ENCODE results near the gene KCNJ6.

KCNJ6 gene

GRCh38 chr21:37904856-37905255 lies 11.4 kb downstream of the KCNJ6 start (continued):
- TF ChIP-seq PPARA (CRISPR knock-in tag; IDR thresholded peaks at IDR 0.05; ENCODE audit: borderline replicate concordance) = no peak

- TF ChIP-seq ESRRG (CRISPR knock-in tag; IDR thresholded peaks at IDR 0.05) (no peak), ZNF565 (CRISPR knock-in tag; conservative IDR thresholded peaks at IDR 0.05; ENCODE audit: low read depth) (no peak), SNAI2 (CRISPR knock-in tag; IDR thresholded peaks at IDR 0.05) (no peak), PPARA (CRISPR knock-in tag; IDR thresholded peaks at IDR 0.05; ENCODE audit: borderline replicate concordance) (no peak), ZC3H10 (CRISPR knock-in tag; IDR thresholded peaks at IDR 0.05) (no peak), TOX (CRISPR knock-in tag; IDR thresholded peaks at IDR 0.05; ENCODE audit: borderline replicate concordance) (no peak), ZFP30 (CRISPR knock-in tag; IDR thresholded peaks at IDR 0.05) (no peak), ZNF70 (CRISPR knock-in tag; IDR thresholded peaks at IDR 0.05) (no peak), PATZ1 (CRISPR knock-in tag; IDR thresholded peaks at IDR 0.05; ENCODE audit: borderline replicate concordance) (no peak), GLIS3 (CRISPR knock-in tag; IDR thresholded peaks at IDR 0.05) (no peak), TCF4 (CRISPR knock-in tag; IDR thresholded peaks at IDR 0.05; ENCODE audit: borderline replicate concordance) (no peak), ZNF8 (CRISPR knock-in tag; IDR thresholded peaks at IDR 0.05) (no peak), TSHZ2 (CRISPR knock-in tag; IDR thresholded peaks at IDR 0.05) (no peak), CSDC2 (CRISPR knock-in tag; IDR thresholded peaks at IDR 0.05) (no peak), POU6F1 (CRISPR knock-in tag; IDR thresholded peaks at IDR 0.05; ENCODE audit: borderline replicate concordance, low read depth) (no peak), CREB5 (CRISPR knock-in tag; IDR thresholded peaks at IDR 0.05; ENCODE audit: low read depth) (no peak)
- no peak for ATAC-seq
These were observed 12.9 kb downstream of the KCNJ6 start for GRCh38 chr21:37903396-37903795.

GRCh38 chr21:37899146-37899545 lies 17.1 kb downstream of the KCNJ6 start:
- no peak for ATAC-seq
- TF ChIP-seq ZFP3 (CRISPR knock-in tag; IDR thresholded peaks at IDR 0.05) (no peak), TOX (CRISPR knock-in tag; IDR thresholded peaks at IDR 0.05; ENCODE audit: borderline replicate concordance) (no peak), OSR1 (CRISPR knock-in tag; IDR thresholded peaks at IDR 0.05) (no peak), ZNF565 (CRISPR knock-in tag; conservative IDR thresholded peaks at IDR 0.05; ENCODE audit: low read depth) (no peak), ZNF70 (CRISPR knock-in tag; IDR thresholded peaks at IDR 0.05) (no peak), TCF4 (CRISPR knock-in tag; IDR thresholded peaks at IDR 0.05; ENCODE audit: borderline replicate concordance) (no peak), ARNTL (CRISPR knock-in tag; IDR thresholded peaks at IDR 0.05; ENCODE audit: borderline replicate concordance, low read depth) (no peak), POU6F1 (CRISPR knock-in tag; IDR thresholded peaks at IDR 0.05; ENCODE audit: borderline replicate concordance, low read depth) (no peak)

GRCh38 chr21:37896788-37897187 lies 19.5 kb downstream of the KCNJ6 start:
- TF ChIP-seq CREB5 (CRISPR knock-in tag; IDR thresholded peaks at IDR 0.05; ENCODE audit: low read depth) (no peak), CSRNP3 (CRISPR knock-in tag; IDR thresholded peaks at IDR 0.05) (no peak), ESRRG (CRISPR knock-in tag; IDR thresholded peaks at IDR 0.05) (no peak), ISL1 (CRISPR knock-in tag; IDR thresholded peaks at IDR 0.05) (no peak)
- no peak for ATAC-seq

Data from SK-N-SH treated with all-trans-retinoic acid at 6 μM for 48 hours (cell line).